Measurements from ENCODE around the gene SORCS1.

- TF ChIP-seq CTCF (IDR thresholded peaks at IDR 0.05 in 2 of 3, conservative IDR thresholded peaks at IDR 0.05 in 1 of 3; ENCODE audit: borderline replicate concordance in 1 of 3, insufficient read depth in 1 of 3, low read depth in 2 of 3, low read length in 2 of 3) (no peak), POLR2A (IDR thresholded peaks at IDR 0.05; ENCODE audit: borderline replicate concordance, extremely low read depth, insufficient read depth, insufficient read length) (no peak), JUND (IDR thresholded peaks at IDR 0.05) (no peak), TCF7L2 (IDR thresholded peaks at IDR 0.05; ENCODE audit: borderline replicate concordance, extremely low read depth, insufficient read depth, insufficient read length) (no peak), RAD21 (IDR thresholded peaks at IDR 0.05; ENCODE audit: low read depth) (no peak), EZH2 (IDR thresholded peaks at IDR 0.05) (no peak), EGR1 (IDR thresholded peaks at IDR 0.05; ENCODE audit: low read depth) (no peak), ZNF274 (IDR thresholded peaks at IDR 0.05; ENCODE audit: low read depth, low read length) (no peak), ZFX (IDR thresholded peaks at IDR 0.05) (no peak), POLR2AphosphoS5 (IDR thresholded peaks at IDR 0.05; ENCODE audit: low read depth, low read length) (no peak), YY1 (IDR thresholded peaks at IDR 0.05; ENCODE audit: extremely low read depth, insufficient replicate concordance, low read depth, low read length) (no peak), SP1 (IDR thresholded peaks at IDR 0.05; ENCODE audit: low read depth) (no peak), EZH2phosphoT487 (IDR thresholded peaks at IDR 0.05; ENCODE audit: borderline replicate concordance) (no peak)
- TF ChIP-seq, protein P1, sequence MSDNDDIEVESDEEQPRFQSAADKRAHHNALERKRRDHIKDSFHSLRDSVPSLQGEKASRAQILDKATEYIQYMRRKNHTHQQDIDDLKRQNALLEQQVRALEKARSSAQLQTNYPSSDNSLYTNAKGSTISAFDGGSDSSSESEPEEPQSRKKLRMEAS (IDR thresholded peaks at IDR 0.05), result no peak
Measured at GRCh38 chr10:106941297-106942034, 223.0 kb downstream of the SORCS1 start.

All from HCT116 (cell line).